ENCODE results near the gene CTTN.

DNA sequence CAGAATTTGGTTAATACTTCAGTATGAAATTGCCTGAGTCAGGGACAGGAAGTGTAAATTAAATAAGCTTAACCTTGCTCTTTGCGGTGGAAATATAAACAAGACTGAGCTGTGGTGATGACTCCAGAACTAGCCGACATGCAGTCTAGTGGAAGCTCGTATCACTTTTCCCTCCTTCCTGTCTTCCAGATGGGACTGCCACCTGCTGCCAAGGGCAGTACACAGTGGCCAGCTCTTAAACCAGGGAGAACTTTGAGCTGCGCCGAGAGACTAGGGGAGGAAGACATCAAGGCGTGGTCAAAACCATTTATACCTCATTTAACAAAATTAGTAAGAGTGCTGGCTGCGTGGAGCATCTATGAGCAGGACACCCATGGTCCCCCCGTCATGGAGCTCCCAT is 31.3 kb upstream of the CTTN start:
- TF ChIP-seq REST (IDR thresholded peaks at IDR 0.05; ENCODE audit: insufficient read depth in 1 of 2, low read depth in 2 of 2, low read length in 2 of 2) (no peak), POLR2AphosphoS5 (IDR thresholded peaks at IDR 0.05; ENCODE audit: low read depth, low read length) (no peak), TAF1 (IDR thresholded peaks at IDR 0.05; ENCODE audit: borderline replicate concordance, insufficient read depth, low read length) (no peak), FOXP2 (optimal IDR thresholded peaks at IDR 0.05; ENCODE audit: borderline replicate concordance, extremely low read depth, extremely low read length, insufficient read depth) (no peak)
